ENCODE measurements around the gene GLUD1. TPM values are rescaled to one million over a fixed set of nuclear protein-coding genes. Genes with fewer than 3 reads are reported as not detected.
"Not testable (repeated sequence)": the region's sequence is repeated elsewhere in the genome, so short reads cannot be mapped to it uniquely, and the experiment has no call there.

The GLUD1 gene
- total RNA-seq (ENCODE audit: low replicate concordance) = 137 and 346 TPM in 2 replicates

GRCh38 chr10:87094373-87095235, at the start of gene GLUD1, which contains the start of gene SHLD2:
Gene GLUD1 (minus strand): TSS chr10:87094843. CDS start chr10:87094769, 74 bp downstream.
Gene SHLD2 (plus strand): TSS chr10:87095206. CDS start chr10:87151355, 56,149 bp downstream.
- no peak for TF ChIP-seq CTCF (IDR thresholded peaks at IDR 0.05; ENCODE audit: insufficient read depth, low read length)
- peak within 1 kb of the TSS; percentile 87 for H3K4me3 ChIP-seq (ENCODE audit: low read depth, low read length)
- DNase-seq (ENCODE audit: low read depth) = peak; percentile 85

GRCh38 chr10:87143109-87143418, 48.4 kb upstream of the GLUD1 start:
- H3K4me3 ChIP-seq (ENCODE audit: low read depth, low read length) = not testable (repeated sequence)
- peak; percentile 5 for DNase-seq (ENCODE audit: low read depth)

- H3K4me3 ChIP-seq (ENCODE audit: low read depth, low read length) = not testable (repeated sequence)
Measured at GRCh38 chr10:87142230-87143108, 47.8 kb upstream of the GLUD1 start.

GRCh38 chr10:87137478-87137877, 42.8 kb upstream of the GLUD1 start:
- DNase-seq (ENCODE audit: low read depth); H3K4me3 ChIP-seq (ENCODE audit: low read depth, low read length): not testable (repeated sequence)

More at GRCh38 chr10:87142230-87143108, 47.8 kb upstream of the GLUD1 start:
- peak; percentile 70 for DNase-seq (ENCODE audit: low read depth)

- DNase-seq (ENCODE audit: low read depth); H3K4me3 ChIP-seq (ENCODE audit: low read depth, low read length): not testable (repeated sequence)
Measured at GRCh38 chr10:87134440-87134839, 39.8 kb upstream of the GLUD1 start.

- not testable (repeated sequence) for H3K4me3 ChIP-seq (ENCODE audit: low read depth, low read length); DNase-seq (ENCODE audit: low read depth)
Measured at GRCh38 chr10:87133936-87134335, 39.3 kb upstream of the GLUD1 start.

- H3K4me3 ChIP-seq (ENCODE audit: low read depth, low read length) = not testable (repeated sequence)
- peak; percentile 47 for DNase-seq (ENCODE audit: low read depth)
Measured at GRCh38 chr10:87132176-87132575, 37.5 kb upstream of the GLUD1 start.

- DNase-seq (ENCODE audit: low read depth); H3K4me3 ChIP-seq (ENCODE audit: low read depth, low read length): not testable (repeated sequence)
Measured at GRCh38 chr10:87127607-87128156, 33.0 kb upstream of the GLUD1 start.

- DNase-seq (ENCODE audit: low read depth); H3K4me3 ChIP-seq (ENCODE audit: low read depth, low read length): not testable (repeated sequence)
Measured at GRCh38 chr10:87127048-87127447, 32.4 kb upstream of the GLUD1 start.

- not testable (repeated sequence) for DNase-seq (ENCODE audit: low read depth); H3K4me3 ChIP-seq (ENCODE audit: low read depth, low read length)
Measured at GRCh38 chr10:87123351-87123750, 28.7 kb upstream of the GLUD1 start.

- H3K4me3 ChIP-seq (ENCODE audit: low read depth, low read length); DNase-seq (ENCODE audit: low read depth): not testable (repeated sequence)
Measured at GRCh38 chr10:87119029-87119428, 24.4 kb upstream of the GLUD1 start.

GRCh38 chr10:87118122-87118521, 23.5 kb upstream of the GLUD1 start:
- not testable (repeated sequence) for DNase-seq (ENCODE audit: low read depth); H3K4me3 ChIP-seq (ENCODE audit: low read depth, low read length)
